HL-60 (cell line): ENCODE data around the gene ZNF761.
"Not testable (repeated sequence)": the region's sequence is repeated elsewhere in the genome, so short reads cannot be mapped to it uniquely, and the experiment has no call there.

Experiments used
- DNase-seq, 2 experiments: peaks; one replicate each; pipeline ENCODE4 v3.0.0-alpha.2; 2010 to 2020; ENCODE audit warnings: low read depth in 1 of 2, low spot score in 1 of 2
- H3K27ac ChIP-seq: fragments of 250-450 bp; sonication (Bioruptor Pico); replicated peaks from 2 replicates; pipeline ENCODE4 v1.5.1; 2020; ENCODE audit warnings: mild to moderate bottlenecking, moderate library complexity
- H3K27me3 ChIP-seq: fragments of 250-450 bp; sonication (Bioruptor Pico); 2 replicates; pipeline ENCODE4 v1.5.1; 2021; ENCODE audit warnings: mild to moderate bottlenecking, moderate library complexity; ENCODE audit not compliant: insufficient read depth, poor library complexity, severe bottlenecking
- H3K4me3 ChIP-seq: replicated peaks from 2 replicates; pipeline ENCODE4 v1.5.1; 2011; ENCODE audit warnings: mild to moderate bottlenecking, control low read depth, low read length; ENCODE audit not compliant: insufficient read depth
- CTCF ChIP-seq: IDR thresholded peaks from one replicate; pipeline ENCODE4 v1.5.1; 2011; ENCODE audit warnings: low read length, control low read depth, inconsistent platforms; ENCODE audit not compliant: insufficient read depth
- GABPA ChIP-seq: IDR thresholded peaks from 2 replicates; pipeline ENCODE4 v1.6.1; 2012; ENCODE audit warnings: low read depth
- POLR2AphosphoS5 ChIP-seq: IDR thresholded peaks from 2 replicates; pipeline ENCODE4 v1.6.1; 2012; ENCODE audit warnings: low read depth
- REST ChIP-seq: IDR thresholded peaks from 2 replicates; pipeline ENCODE4 v1.6.1; 2012; ENCODE audit warnings: low read depth; ENCODE audit not compliant: insufficient replicate concordance
- SPI1 ChIP-seq: IDR thresholded peaks from 2 replicates; pipeline ENCODE4 v1.6.1; 2012; ENCODE audit warnings: low read depth, mild to moderate bottlenecking, borderline replicate concordance

The ZNF761 gene

GRCh38 chr19:53504365-53504703, 72.5 kb downstream of the ZNF761 start:
- not testable (repeated sequence) for H3K27me3 ChIP-seq, H3K27ac ChIP-seq, H3K4me3 ChIP-seq, DNase-seq

GRCh38 chr19:53504885-53505284, 73.1 kb downstream of the ZNF761 start:
- H3K27ac ChIP-seq, result no peak overlapping the region
- DNase-seq, result no peak
- no peaks in the 10 kb centered on the region for H3K27me3 ChIP-seq
- TF ChIP-seq CTCF (no peak), REST (no peak), SPI1 (no peak), GABPA (no peak), POLR2AphosphoS5 (no peak)
- H3K4me3 ChIP-seq, result no peak overlapping the region

- DNase-seq, result no peak
- Histone ChIP-seq H3K4me3 (no peak overlapping the region), H3K27me3 (no peaks in the 10 kb centered on the region), H3K27ac (no peak overlapping the region)
- TF ChIP-seq CTCF (no peak), SPI1 (no peak), GABPA (no peak), POLR2AphosphoS5 (no peak), REST (no peak)
These were observed 74.9 kb downstream of the ZNF761 start for GRCh38 chr19:53506728-53507127.
